Activated CD8-positive, alpha-beta T cell treated with anti-CD3 and anti-CD28 coated beads for 36 hours (primary cell): Measurements from ENCODE around the gene SMIM23. TPM values are rescaled to one million over a fixed set of nuclear protein-coding genes. Genes with fewer than 3 reads are reported as not detected.

Source experiments
- ATAC-seq: fragments of 200-7000 bp; cut with Tn5 transposase; one replicate; pipeline ENCODE4 v1.10.0; 2021; ENCODE audit warnings: mild to moderate bottlenecking, moderate library complexity
- CTCF ChIA-PET: fragments of 350-600 bp; sonication (Branson Sonifier 250); formaldehyde crosslinking; loops from one replicate; lab custom pipeline; 2021; ENCODE audit warnings: antibody characterized with exemption; lab: Charles Lee
- POLR2A ChIA-PET: fragments of 350-600 bp; sonication (Branson Sonifier 250); formaldehyde crosslinking; loops from one replicate; lab custom pipeline; 2021; ENCODE audit warnings: antibody characterized with exemption; lab: Charles Lee
- DNase-seq: peaks from one replicate; pipeline ENCODE4 v3.0.0-alpha.2; 2020
- H3K27ac Mint-ChIP-seq: one replicate; pipeline ENCODE4 v1.8.0; 2021; ENCODE audit warnings: mild to moderate bottlenecking, mixed read lengths
- H3K27me3 Mint-ChIP-seq: one replicate; pipeline ENCODE4 v1.8.0; 2021; ENCODE audit warnings: mixed read lengths
- H3K36me3 Mint-ChIP-seq: one replicate; pipeline ENCODE4 v1.8.0; 2021; ENCODE audit warnings: low read depth, mixed read lengths
- H3K4me1 Mint-ChIP-seq: one replicate; pipeline ENCODE4 v1.8.0; 2021; ENCODE audit warnings: low read depth, mixed read lengths
- H3K4me3 Mint-ChIP-seq: one replicate; pipeline ENCODE4 v1.8.0; 2021; ENCODE audit warnings: mild to moderate bottlenecking, moderate library complexity, mixed read lengths
- H3K9me3 Mint-ChIP-seq: one replicate; pipeline ENCODE4 v1.8.0; 2021; ENCODE audit warnings: mixed read lengths
- CTCF ChIP-seq: fragments of 200-600 bp; IDR thresholded peaks from one replicate; pipeline ENCODE4 v1.8.0; 2022; ENCODE audit warnings: antibody characterized with exemption, mild to moderate bottlenecking
- intact Hi-C: fragments of 100-400 bp; cut with micrococcal nuclease; formaldehyde crosslinking; loops from one replicate; pipeline ENCODE4 v1.10.0; 2022
- total RNA-seq, 2 experiments: library from RNA; stranded (reverse); gene quantifications; one replicate each; pipeline ENCODE4 v1.2.3, GENCODE V29; 2021

SMIM23 gene
- total RNA-seq, 2 experiments from 2014 or later, result not detected

DNA sequence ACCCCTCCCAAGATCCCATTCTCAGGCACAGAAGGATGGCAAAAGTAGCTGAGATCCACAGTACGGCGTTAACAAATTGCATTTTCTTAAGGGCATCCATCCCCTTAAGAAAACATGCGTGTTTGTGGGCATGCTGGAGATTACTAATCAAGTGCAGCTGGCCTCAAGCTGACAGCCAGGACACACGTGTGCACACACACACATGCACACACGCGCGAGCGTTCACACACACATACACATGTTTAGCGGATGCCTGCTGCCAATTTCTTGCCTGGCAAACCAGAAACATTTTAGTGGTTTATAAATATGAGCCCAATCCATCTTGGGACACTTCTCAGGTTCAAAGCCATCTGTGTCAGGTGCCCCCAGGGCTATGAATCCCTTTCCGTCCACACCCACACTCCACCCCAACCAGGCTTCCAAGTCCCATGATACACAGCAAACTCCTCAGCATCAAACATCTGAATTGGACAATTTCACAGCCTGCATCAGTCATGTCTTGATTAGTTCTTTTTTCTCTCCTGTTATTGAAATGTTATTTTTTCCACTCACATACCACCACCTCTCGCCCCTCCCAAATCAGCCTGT lies 23.5 kb upstream of the SMIM23 start:
- DNase-seq (no peak), ATAC-seq (no peak)
- ChIA-PET CTCF (no interaction called here), POLR2A (no interaction called here)
- Mint-ChIP-seq H3K4me3 (no peak overlapping the region), H3K36me3 (no peaks in the 10 kb centered on the region), H3K27me3 (peaks cover 10% of the 10 kb centered on the region), H3K27ac (no peak overlapping the region), H3K9me3 (peaks cover 1% of the 10 kb centered on the region), H3K4me1 (no peaks in the 10 kb centered on the region)
- intact Hi-C loops, result no loop called here
- TF ChIP-seq CTCF, result no peak

DNA sequence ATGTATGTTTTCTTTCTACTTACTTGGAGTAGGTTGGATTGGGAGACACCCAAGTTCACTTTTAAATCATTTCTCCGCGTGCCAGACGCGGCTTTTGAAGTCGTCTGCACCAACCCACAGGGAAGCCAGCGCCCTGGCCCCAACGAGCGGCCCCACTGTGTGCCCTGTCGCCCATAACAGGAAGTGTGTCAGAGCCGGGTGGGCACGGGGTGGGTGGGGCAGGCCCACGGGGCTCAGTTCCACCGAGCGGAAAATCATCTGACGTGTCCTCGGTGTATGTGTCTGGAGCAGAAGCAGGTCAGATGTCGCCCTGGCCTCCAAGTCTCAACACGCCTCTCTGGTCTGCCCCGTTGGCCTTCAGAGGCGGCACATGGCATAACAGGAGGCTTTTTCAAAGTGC lies 22.7 kb upstream of the SMIM23 start:
- POLR2A ChIA-PET, result no interaction called here
- no peak for TF ChIP-seq CTCF
- H3K4me3 Mint-ChIP-seq, result no peak overlapping the region
- CTCF ChIA-PET, result no interaction called here
- peaks cover 4% of the 10 kb centered on the region for H3K9me3 Mint-ChIP-seq
- no peaks in the 10 kb centered on the region for H3K36me3 Mint-ChIP-seq
- intact Hi-C loops, result no loop called here
- no peak for ATAC-seq
- no peak for DNase-seq
- H3K4me1 Mint-ChIP-seq, result no peaks in the 10 kb centered on the region
- no peak overlapping the region for H3K27ac Mint-ChIP-seq
- peaks cover 10% of the 10 kb centered on the region for H3K27me3 Mint-ChIP-seq

GRCh38 chr5:171764265-171764664 lies 21.4 kb upstream of the SMIM23 start:
- CTCF ChIA-PET, result no interaction called here
- peaks cover 4% of the 10 kb centered on the region for H3K9me3 Mint-ChIP-seq
- TF ChIP-seq CTCF, result no peak
- intact Hi-C loops, result no loop called here
- no peak for ATAC-seq
- no peak for DNase-seq
- no peaks in the 10 kb centered on the region for H3K36me3 Mint-ChIP-seq
- POLR2A ChIA-PET, result no interaction called here
- H3K4me1 Mint-ChIP-seq, result no peaks in the 10 kb centered on the region
- no peak overlapping the region for H3K4me3 Mint-ChIP-seq
- no peak overlapping the region for H3K27ac Mint-ChIP-seq
- peaks cover 13% of the 10 kb centered on the region for H3K27me3 Mint-ChIP-seq

DNA sequence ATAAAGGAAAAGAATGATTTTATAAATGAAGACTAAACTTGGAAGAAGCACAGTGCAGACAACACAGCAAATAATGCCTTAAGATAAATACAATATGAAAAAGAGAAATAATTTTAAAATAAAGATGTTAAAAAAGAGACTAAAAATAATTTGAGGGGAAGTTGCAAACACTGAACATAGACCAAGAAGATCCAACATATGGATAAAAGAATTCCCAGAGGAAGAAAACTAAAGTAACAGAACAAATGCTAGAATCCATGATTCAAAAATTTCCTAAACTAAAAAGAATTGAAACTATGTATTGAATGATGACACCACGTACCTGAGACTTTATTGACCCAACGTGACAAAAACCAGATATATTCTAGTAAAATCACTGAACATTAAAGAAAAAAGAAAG lies 18.7 kb upstream of the SMIM23 start:
- no peaks in the 10 kb centered on the region for H3K4me1 Mint-ChIP-seq
- H3K27me3 Mint-ChIP-seq, result peaks cover 17% of the 10 kb centered on the region
- ChIA-PET POLR2A (no interaction called here), CTCF (no interaction called here)
- DNase-seq, result no peak
- H3K36me3 Mint-ChIP-seq, result no peaks in the 10 kb centered on the region
- H3K27ac Mint-ChIP-seq, result no peak overlapping the region
- H3K9me3 Mint-ChIP-seq, result peaks cover 4% of the 10 kb centered on the region
- ATAC-seq, result no peak
- H3K4me3 Mint-ChIP-seq, result no peak overlapping the region
- intact Hi-C loops, result no loop called here
- TF ChIP-seq CTCF, result no peak

GRCh38 chr5:171770153-171770552 lies 15.5 kb upstream of the SMIM23 start:
- H3K36me3 Mint-ChIP-seq, result no peaks in the 10 kb centered on the region
- ATAC-seq, result no peak
- ChIA-PET POLR2A (no interaction called here), CTCF (interaction anchor here (1.0 to 1.4 kb wide), 2 partner anchors 161 to 286 kb away, joined by 3 read pairs; no protein-coding TSS in a partner anchor)
- H3K9me3 Mint-ChIP-seq, result peaks cover 4% of the 10 kb centered on the region
- no peaks in the 10 kb centered on the region for H3K4me1 Mint-ChIP-seq
- intact Hi-C loops, result no loop called here
- DNase-seq, result no peak
- H3K27ac Mint-ChIP-seq, result no peak overlapping the region
- TF ChIP-seq CTCF, result no peak
- H3K27me3 Mint-ChIP-seq, result peaks cover 9% of the 10 kb centered on the region
- H3K4me3 Mint-ChIP-seq, result no peak overlapping the region
